NCI-H146 treated with DMSO at 0.1 percent for 48 hours (cell line): Measurements from ENCODE around the gene RNF13.
"Not testable (repeated sequence)": the region's sequence is repeated elsewhere in the genome, so short reads cannot be mapped to it uniquely, and the experiment has no call there.

Source experiments
- DNase-seq: peaks from one replicate; lab custom pipeline; 2025; ENCODE audit not compliant: unreplicated experiment; lab: John Stamatoyannopoulos, UW

RNF13 gene

GRCh38 chr3:149947231-149947630 is 134.2 kb downstream of the RNF13 start:
- no peak for DNase-seq

- no peak for DNase-seq
Measured at GRCh38 chr3:149949181-149949580, 136.2 kb downstream of the RNF13 start.

GRCh38 chr3:149954812-149955211 is 141.8 kb downstream of the RNF13 start:
- DNase-seq, result no peak

- no peak for DNase-seq
Measured at GRCh38 chr3:149955449-149955848, 142.4 kb downstream of the RNF13 start.

- no peak for DNase-seq
Measured at GRCh38 chr3:149957361-149958125, 144.5 kb downstream of the RNF13 start.

GRCh38 chr3:149958171-149958796 is 145.3 kb downstream of the RNF13 start:
- no peak for DNase-seq

- no peak for DNase-seq
Measured at GRCh38 chr3:149959443-149959842, 146.4 kb downstream of the RNF13 start.

- DNase-seq, result no peak
Measured at GRCh38 chr3:149963485-149963884, 150.5 kb downstream of the RNF13 start.

GRCh38 chr3:149964291-149964690 is 151.3 kb downstream of the RNF13 start:
- no peak for DNase-seq

GRCh38 chr3:149965278-149965677 is 152.3 kb downstream of the RNF13 start:
- DNase-seq, result no peak

GRCh38 chr3:149967086-149967685 is 154.2 kb downstream of the RNF13 start:
- DNase-seq, result peak; percentile 77

- peak; percentile 67 for DNase-seq
Measured at GRCh38 chr3:149968216-149968615, 155.2 kb downstream of the RNF13 start.

- peak; percentile 87 for DNase-seq
Measured at GRCh38 chr3:149969110-149969939, 156.3 kb downstream of the RNF13 start.

GRCh38 chr3:149969940-149970715 is 157.1 kb downstream of the RNF13 start:
- DNase-seq, result peak; percentile 88

GRCh38 chr3:149970716-149971402 is 157.8 kb downstream of the RNF13 start, which contains the start of gene PFN2:
PFN2 (minus strand) TSS chr3:149970895; CDS start chr3:149970856, 39 bp downstream.
- peak; percentile 88 for DNase-seq

GRCh38 chr3:149971403-149972075 is 158.5 kb downstream of the RNF13 start:
- DNase-seq, result peak; percentile 94

GRCh38 chr3:149975919-149976318 is 162.9 kb downstream of the RNF13 start:
- DNase-seq, result no peak

GRCh38 chr3:149977386-149977785 is 164.4 kb downstream of the RNF13 start:
- DNase-seq, result no peak

- DNase-seq, result not testable (repeated sequence)
Measured at GRCh38 chr3:149981979-149982378, 169.0 kb downstream of the RNF13 start.
